SK-N-MC (cell line): ENCODE results near the gene HOXA6.

Source experiments
- EZH2 ChIP-seq: fragments of 200-600 bp; sonication (generic); IDR thresholded peaks from one replicate; pipeline ENCODE4 v1.6.1; 2017; ENCODE audit warnings: antibody characterized with exemption
- POLR2AphosphoS5 ChIP-seq: IDR thresholded peaks from 2 replicates; pipeline ENCODE4 v1.6.1; 2012; ENCODE audit warnings: mild to moderate bottlenecking, low read depth, low read length, borderline replicate concordance

- TF ChIP-seq EZH2 (no peak), POLR2AphosphoS5 (no peak)
Observed at GRCh38 chr7:27160546-27161213, 13.1 kb upstream of the HOXA6 start.
